ENCODE measurements around the gene KCNJ18.
"Not testable (repeated sequence)": the region's sequence is repeated elsewhere in the genome, so short reads cannot be mapped to it uniquely, and the experiment has no call there.

KCNJ18 gene

GRCh38 chr17:21731076-21731475, 38.8 kb downstream of the KCNJ18 start:
- DNase-seq (ENCODE audit: low spot score) = not testable (repeated sequence)

- DNase-seq (ENCODE audit: low spot score) = not testable (repeated sequence)
Observed at GRCh38 chr17:21733931-21734330, 41.6 kb downstream of the KCNJ18 start.

- not testable (repeated sequence) for DNase-seq (ENCODE audit: low spot score)
Observed at GRCh38 chr17:21735814-21736213, 43.5 kb downstream of the KCNJ18 start.

GRCh38 chr17:21737015-21737580, 44.8 kb downstream of the KCNJ18 start:
- not testable (repeated sequence) for DNase-seq (ENCODE audit: low spot score)

GRCh38 chr17:21738241-21738640, 45.9 kb downstream of the KCNJ18 start:
- DNase-seq (ENCODE audit: low spot score) = not testable (repeated sequence)

- not testable (repeated sequence) for DNase-seq (ENCODE audit: low spot score)
Observed at GRCh38 chr17:21738877-21739474, 46.7 kb downstream of the KCNJ18 start.

- not testable (repeated sequence) for DNase-seq (ENCODE audit: low spot score)
Observed at GRCh38 chr17:21739485-21739884, 47.2 kb downstream of the KCNJ18 start.

- DNase-seq (ENCODE audit: low spot score) = not testable (repeated sequence)
Observed at GRCh38 chr17:21740836-21741235, 48.5 kb downstream of the KCNJ18 start.

GRCh38 chr17:21741520-21741919, 49.2 kb downstream of the KCNJ18 start:
- DNase-seq (ENCODE audit: low spot score) = not testable (repeated sequence)

- no peak for DNase-seq (ENCODE audit: low spot score)
Observed at GRCh38 chr17:21742326-21742725, 50.0 kb downstream of the KCNJ18 start.

GRCh38 chr17:21744151-21744550, 51.8 kb downstream of the KCNJ18 start:
- DNase-seq (ENCODE audit: low spot score) = not testable (repeated sequence)

- DNase-seq (ENCODE audit: low spot score) = not testable (repeated sequence)
Observed at GRCh38 chr17:21744621-21745020, 52.3 kb downstream of the KCNJ18 start.

- DNase-seq (ENCODE audit: low spot score) = not testable (repeated sequence)
Observed at GRCh38 chr17:21745385-21746054, 53.2 kb downstream of the KCNJ18 start.

GRCh38 chr17:21746415-21746814, 54.1 kb downstream of the KCNJ18 start:
- DNase-seq (ENCODE audit: low spot score) = not testable (repeated sequence)

- DNase-seq (ENCODE audit: low spot score) = not testable (repeated sequence)
Observed at GRCh38 chr17:21747195-21747915, 55.0 kb downstream of the KCNJ18 start.

- not testable (repeated sequence) for DNase-seq (ENCODE audit: low spot score)
Observed at GRCh38 chr17:21748686-21749085, 56.4 kb downstream of the KCNJ18 start.

GRCh38 chr17:21749696-21750531, 57.6 kb downstream of the KCNJ18 start:
- not testable (repeated sequence) for DNase-seq (ENCODE audit: low spot score)

- not testable (repeated sequence) for DNase-seq (ENCODE audit: low spot score)
Observed at GRCh38 chr17:21751111-21751510, 58.8 kb downstream of the KCNJ18 start.
